GM21390 (cell line): ENCODE results near the gene PHF21B.
"Not testable (repeated sequence)": the region's sequence is repeated elsewhere in the genome, so short reads cannot be mapped to it uniquely, and the experiment has no call there.

ENCODE experiments used
- ATAC-seq: cut with Tn5 transposase; IDR thresholded peaks from one replicate; pipeline ENCODE4 v1.9.1; 2021; ENCODE audit not compliant: unreplicated experiment

Gene PHF21B

DNA sequence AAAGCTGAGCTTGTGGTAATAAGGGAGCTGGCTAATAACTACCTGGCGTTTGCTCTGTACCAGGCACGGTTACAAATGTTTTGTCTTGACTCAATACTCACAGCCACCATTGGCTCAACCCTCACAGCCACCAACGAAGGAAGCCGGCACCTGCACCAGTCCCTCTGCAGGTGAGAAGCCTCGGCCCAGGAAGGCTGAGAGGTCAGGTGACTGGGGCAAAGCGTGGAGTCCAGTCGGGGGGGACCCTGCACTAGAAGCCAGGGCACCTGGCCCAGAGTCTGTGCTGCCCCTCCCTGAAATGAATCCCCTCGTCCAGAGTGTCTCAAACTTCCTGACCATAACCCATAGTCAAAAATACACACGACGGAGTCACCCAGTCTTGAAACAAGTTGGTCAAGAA, 90.1 kb downstream of the PHF21B start:
- ATAC-seq = no peak

DNA sequence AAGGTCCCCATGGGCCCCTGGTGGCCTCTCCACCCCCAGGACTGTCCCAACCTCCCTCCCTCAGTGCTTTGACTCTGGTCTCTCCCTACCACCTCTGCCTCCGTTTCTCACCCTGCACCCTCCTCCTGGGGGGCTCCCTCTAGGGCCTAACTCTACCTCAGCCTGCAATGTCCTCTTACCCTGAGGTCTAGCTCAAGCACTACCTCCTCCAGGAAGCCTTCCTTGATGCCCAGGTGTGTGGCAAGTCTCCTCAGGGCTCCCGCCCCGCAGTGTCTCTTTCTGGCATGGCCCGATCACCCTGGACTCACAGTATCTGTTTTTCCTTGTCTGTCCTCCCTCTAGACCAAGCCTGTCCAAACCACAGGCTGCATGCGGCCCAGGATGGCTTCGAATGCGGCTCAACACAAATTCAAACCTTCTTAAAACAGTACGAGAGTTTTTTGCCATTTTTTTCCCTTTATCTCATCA, 90.8 kb downstream of the PHF21B start:
- no peak for ATAC-seq

GRCh38 chr22:44918166-44918924, 91.5 kb downstream of the PHF21B start:
- no peak for ATAC-seq

DNA sequence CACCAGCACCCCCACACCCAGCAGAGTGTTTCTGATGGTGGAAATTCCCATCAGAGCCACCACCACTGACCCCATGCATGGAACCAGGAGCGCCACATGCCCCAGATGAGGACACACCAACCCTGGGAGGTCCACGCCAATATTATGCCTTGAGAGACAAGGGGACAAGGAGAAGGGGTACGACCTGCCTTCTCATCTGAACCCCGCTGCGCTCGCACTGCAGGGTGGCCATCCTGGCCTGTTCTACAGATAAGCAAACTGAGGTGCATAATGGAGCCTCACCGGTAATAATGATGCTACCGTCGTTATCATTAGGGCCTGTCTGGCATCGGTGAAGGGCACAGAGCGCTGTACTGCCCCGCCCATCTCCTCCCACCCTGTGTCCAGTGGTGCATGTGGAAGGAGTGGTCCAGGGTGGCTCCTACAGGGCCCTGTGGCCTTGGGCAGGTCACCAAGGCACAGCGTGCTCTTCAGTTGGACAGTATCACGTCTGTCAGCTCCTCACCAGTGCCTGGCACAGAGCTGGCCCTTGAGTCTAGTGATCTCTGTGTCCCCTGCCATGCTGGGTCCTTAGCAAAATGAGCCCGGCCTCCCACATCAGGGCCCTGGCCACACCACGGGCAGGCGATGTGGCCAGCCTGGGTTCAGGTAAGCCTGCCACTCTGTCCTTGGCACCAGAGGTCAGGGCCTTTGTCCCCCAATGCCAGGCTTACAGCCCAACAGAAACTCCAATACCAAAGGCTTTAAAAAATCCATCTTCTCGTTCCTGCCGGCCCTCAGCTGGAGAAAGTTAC, 92.2 kb downstream of the PHF21B start:
- no peak for ATAC-seq

DNA sequence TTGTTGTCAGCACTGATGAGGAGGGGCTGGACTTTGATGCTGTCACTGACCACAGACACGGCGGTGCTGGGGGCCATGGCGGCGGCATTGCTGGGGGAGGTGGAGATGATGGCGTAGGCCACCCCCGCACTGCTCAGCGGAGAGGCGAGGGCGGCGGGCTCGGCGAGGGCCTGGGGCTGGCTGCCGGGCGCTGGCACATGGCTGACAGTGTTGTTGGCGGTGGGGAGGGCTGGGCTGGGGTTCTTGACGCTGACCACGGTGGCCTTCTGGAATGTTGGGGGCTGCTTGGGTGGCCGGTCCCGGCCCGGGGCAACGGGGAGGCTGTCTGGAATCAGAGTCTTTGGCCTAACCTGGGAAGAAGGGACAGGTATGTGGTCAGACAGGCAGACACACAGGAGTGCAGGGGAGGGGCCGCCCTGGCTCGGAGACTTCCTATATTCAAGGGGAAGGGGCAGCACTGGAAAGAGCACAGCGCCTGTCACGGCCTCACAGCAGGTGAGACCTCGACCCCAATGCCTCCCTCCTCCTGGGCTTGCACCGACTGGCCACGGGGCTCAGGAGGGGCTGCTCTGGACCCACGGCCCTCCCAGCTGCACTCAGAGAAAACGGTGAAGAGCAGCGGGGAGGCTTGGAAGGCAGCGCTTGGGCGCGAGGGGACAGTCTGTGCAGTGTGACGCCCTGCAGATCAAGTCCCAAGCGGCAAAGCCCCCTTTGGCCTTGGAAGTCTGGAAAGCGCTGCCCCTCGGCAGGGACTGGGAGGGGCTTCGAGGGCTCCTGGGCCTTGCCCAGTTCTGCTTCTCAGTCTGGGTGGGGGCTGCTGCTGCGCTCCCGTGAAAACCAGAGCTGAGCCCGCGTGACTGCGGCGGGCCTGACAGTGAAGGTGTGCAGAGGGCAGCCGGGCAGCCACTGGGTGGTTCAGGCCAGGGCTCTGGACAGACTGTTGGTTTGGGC, 93.2 kb downstream of the PHF21B start:
- ATAC-seq = no peak

DNA sequence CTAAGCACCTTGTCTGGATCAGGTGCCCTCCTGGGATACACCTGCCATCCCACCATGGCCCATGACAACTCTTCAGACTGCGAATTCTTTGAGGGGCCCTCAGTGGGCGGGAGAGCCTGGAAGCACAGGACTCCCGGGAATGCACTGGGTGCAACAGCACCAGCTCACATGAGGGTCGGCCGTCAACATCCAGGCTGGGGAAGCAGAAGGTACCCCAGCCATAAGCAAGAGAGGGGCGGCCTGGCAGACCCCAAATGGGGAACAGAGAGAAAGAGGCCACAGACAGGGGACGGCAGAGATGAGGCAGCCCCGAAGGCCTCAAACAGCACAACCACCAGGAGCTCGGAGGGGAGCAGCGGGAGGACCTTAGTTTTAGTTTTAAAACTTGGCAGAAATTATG, 94.4 kb downstream of the PHF21B start:
- no peak for ATAC-seq

DNA sequence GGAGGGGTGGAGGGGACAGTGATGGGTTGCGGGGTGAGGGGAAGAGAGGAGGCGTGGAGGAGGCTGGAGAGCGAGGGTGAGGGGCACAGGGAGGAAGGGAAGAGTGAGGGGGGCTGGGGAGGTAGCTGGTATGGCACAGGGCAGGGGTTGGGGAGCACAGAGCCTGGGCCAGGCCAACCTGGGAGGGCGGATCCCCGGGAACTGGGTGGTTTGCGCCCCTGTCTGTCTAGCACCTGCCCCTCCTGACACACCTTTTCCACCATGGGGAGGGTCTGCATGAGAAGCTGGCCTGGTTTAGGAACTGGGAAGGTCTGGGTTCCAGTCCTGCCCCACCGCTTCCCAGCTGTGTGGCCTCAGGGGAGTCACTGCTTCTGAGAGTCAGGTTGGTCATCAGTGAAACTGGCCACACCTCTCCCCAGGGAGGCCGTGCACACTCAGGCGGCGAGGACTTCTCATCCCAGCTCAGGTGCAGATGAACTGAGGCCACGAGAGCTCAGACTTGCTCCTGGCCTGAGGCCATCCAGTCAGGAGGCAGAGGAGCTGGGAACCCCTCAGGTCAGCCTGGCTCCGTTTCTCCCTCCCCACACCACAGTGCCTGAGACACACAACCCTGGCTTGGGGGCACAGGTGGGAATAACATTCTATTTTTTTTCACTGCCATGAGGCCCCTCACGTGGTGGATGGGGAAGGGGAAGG, 95.6 kb downstream of the PHF21B start:
- no peak for ATAC-seq

GRCh38 chr22:44913198-44913983, 96.4 kb downstream of the PHF21B start:
- ATAC-seq = no peak

DNA sequence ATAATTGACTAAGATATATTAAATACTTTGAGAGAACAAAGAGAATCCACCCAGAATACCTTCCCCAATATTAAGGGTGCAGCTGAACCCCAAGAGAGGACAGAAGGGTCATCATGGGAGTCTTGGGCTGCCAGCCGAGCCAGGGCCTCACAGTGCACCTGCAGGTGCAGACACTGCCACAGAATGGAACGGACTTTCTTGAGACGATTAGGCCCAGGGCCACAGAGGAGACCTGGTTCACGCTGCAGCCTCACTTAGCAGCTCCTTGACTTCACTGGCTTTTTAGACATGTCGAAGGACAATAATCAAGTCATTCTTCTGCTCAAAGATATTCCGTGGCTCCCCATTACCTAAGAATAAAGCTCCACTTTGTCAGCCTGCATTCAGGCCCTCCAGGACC, 100.6 kb downstream of the PHF21B start:
- ATAC-seq = no peak

GRCh38 chr22:44907765-44908737, 101.8 kb downstream of the PHF21B start:
- ATAC-seq = no peak

DNA sequence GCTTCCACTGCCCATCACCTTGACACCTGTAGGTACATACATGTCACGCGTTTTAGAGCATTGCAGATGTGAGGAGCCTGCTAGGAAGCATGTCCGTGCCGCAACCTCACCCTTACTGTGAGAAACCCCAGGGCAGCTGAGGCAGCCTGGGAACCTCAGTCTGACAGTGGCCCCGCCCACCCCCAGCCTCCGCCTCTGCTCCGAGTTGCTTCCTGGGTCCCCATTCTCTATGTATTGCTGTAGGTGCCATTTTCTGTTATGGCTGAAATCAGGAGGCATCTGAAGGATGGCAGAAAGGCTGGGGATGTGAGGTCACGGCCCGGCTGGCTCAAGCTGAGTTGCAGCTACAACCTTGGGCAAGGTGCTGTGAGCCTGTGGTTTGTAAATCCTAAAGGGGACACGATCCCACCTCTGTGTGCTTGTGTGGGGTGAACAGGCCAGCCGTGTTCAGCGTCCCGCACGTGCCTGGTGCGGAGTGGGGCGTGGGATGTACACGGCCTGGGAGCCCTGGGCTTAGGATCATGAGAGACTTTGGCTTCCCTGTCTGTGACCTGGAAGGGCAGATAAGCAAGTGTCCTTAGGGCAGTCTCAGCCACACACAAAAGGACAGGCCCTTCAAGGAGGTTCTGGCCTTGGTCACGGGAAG, 102.7 kb downstream of the PHF21B start:
- no peak for ATAC-seq

- ATAC-seq = no peak
Observed at GRCh38 chr22:44906248-44906936, 103.4 kb downstream of the PHF21B start.

GRCh38 chr22:44904492-44905152, 105.2 kb downstream of the PHF21B start:
- not testable (repeated sequence) for ATAC-seq

DNA sequence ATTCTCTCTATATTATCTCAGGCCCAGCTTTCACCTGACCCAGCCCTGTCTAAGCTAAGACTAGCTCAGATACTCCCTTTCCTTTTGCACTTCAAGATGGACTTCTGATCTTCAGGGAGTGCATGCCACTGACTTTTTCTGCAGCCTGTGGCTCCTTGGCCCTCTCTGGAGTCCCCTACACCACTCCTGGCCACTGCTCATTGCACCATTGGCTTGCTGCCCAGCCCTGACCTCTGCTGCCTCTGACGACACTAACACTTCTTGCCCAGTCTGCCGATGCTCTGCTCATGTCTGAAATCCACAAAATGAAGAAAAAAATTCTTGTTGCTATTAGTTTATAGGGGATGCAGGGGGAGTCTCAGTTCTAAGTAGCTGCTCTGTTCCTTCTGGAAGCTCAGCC, 106.6 kb downstream of the PHF21B start:
- not testable (repeated sequence) for ATAC-seq

DNA sequence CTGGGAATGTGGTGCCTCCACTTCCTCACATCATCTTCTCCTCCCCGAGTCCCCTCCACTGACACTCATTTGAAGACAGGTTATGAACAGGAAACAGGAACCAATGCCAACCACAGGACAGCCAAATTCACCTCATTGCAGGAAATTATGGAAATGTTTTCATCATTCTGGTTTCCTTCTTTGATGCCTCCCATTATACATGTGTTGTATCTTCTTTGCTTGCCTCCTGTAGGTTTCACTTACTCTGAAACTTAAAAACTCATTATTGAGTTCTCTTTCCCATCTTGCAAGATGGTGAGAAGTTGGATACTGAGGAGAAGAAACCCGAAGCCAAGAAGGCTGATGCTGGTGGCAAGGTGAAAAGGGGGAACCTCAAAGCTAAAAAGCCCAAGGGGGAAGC, 108.5 kb downstream of the PHF21B start:
- no peak for ATAC-seq

DNA sequence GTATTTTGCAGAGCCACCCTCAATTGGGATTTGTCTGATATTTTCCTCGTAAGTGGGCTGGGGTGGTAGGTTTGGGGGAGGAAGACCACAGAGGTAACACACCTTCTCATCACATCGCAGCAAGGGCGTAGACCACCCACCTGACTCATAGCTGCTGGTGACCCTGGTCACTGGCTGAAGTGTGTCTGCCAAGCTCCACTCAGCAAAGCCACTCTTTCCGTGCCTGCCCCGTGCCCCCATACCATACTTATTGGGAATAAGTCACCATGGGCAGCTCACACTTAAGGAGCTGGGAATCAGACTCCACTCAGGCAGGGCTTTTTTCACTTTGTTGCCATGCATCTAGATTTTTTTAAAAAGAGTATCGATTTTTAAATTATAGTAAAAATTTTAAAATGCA, 111.6 kb downstream of the PHF21B start:
- no peak for ATAC-seq
